ENCODE results near the gene UGT1A9.

UGT1A9 gene

DNA sequence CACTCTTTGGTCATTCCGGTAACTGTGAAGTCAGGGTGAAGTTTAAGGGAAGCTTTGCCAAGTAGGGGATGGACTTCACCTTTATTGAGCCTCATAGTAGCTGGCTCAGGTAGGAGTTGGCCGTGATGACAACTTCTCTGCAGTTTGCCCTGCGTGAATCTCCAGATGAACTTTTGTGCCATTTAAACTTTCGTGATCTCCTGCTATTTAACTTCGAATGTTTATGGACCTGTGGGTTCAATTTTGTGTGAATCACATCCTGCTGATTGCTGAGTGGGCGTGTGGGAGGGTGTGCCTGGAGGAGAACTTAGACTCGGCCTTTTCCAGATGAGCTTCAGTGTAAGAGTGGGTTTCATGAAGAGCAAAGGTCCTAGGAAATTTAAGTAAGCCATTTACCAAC, 92.6 kb downstream of the UGT1A9 start:
- DNase-seq: no peak

GRCh38 chr2:233764761-233765160, 93.1 kb downstream of the UGT1A9 start:
- no peak for DNase-seq

DNA sequence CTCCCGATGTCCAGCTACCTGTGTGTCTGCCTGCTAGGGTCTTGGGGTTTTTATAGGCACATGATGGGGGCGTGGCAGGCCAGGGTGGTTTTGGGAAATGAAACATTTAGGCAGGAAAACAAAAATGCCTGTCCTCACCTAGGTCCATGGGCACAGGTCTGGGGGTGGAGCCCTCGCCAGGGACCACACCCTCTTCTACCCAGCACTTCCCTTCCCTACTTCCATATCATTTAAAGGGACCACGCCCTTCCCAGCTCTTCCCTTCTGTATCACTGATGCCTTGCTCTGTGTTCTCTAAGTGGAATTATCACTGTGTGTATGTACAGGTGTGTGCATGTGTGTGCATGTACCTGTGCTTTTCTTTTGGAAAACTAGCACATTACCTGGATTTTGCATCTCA, 94.7 kb downstream of the UGT1A9 start:
- DNase-seq: no peak

DNA sequence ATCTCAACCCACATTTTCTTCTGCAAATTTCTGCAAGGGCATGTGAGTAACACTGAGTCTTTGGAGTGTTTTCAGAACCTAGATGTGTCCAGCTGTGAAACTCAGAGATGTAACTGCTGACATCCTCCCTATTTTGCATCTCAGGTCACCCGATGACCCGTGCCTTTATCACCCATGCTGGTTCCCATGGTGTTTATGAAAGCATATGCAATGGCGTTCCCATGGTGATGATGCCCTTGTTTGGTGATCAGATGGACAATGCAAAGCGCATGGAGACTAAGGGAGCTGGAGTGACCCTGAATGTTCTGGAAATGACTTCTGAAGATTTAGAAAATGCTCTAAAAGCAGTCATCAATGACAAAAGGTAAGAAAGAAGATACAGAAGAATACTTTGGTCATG, 96.4 kb downstream of the UGT1A9 start:
- DNase-seq: no peak

DNA sequence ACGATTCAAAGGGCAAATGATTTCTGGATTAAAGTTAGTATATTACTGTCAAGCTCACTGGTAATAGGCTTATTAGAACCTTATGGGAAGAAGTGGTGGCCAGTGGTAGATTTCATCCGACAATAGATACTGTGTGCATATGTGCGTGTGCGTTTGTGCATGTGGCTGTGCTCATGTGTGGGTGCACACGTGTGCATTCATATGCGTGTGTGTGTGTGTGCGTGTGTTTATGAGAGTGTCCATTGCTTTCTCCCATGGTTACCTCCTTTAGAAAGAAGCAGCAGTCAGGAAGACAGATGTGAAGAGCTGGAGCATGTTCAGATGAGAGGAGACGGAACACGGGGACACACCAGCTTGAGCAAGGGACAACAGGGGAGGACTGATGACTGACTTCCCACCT, 97.6 kb downstream of the UGT1A9 start:
- DNase-seq: no peak

DNA sequence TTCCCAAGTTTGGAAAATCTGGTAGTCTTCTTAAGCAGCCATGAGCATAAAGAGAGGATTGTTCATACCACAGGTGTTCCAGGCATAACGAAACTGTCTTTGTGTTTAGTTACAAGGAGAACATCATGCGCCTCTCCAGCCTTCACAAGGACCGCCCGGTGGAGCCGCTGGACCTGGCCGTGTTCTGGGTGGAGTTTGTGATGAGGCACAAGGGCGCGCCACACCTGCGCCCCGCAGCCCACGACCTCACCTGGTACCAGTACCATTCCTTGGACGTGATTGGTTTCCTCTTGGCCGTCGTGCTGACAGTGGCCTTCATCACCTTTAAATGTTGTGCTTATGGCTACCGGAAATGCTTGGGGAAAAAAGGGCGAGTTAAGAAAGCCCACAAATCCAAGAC, 100.5 kb downstream of the UGT1A9 start:
- DNase-seq: no peak

DNA sequence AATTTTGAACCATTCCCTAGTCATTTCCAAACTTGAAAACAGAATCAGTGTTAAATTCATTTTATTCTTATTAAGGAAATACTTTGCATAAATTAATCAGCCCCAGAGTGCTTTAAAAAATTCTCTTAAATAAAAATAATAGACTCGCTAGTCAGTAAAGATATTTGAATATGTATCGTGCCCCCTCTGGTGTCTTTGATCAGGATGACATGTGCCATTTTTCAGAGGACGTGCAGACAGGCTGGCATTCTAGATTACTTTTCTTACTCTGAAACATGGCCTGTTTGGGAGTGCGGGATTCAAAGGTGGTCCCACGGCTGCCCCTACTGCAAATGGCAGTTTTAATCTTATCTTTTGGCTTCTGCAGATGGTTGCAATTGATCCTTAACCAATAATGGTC, 100.9 kb downstream of the UGT1A9 start:
- DNase-seq: no peak

- DNase-seq: no peak
Measured at GRCh38 chr2:233773854-233774253, 102.2 kb downstream of the UGT1A9 start.

GRCh38 chr2:233775414-233775813, 103.7 kb downstream of the UGT1A9 start:
- DNase-seq: no peak

DNA sequence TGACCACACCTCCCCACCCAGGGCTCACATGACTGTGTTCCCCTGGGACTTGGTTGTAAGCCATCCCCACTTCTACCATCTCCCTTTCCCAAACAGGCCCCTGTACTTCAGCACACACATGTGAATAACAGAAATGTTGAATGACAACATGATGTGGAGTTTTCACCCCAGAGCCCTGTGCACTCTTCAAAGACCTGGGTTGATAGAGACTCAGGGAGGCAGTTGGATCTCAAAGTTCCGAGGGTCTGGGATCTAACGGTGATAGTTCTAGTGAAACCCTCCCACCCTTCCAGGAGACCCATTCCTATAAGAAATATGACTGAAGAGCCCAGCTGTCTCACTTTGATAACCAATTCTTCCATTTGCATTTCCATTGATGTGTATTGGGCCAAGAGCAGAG, 106.3 kb downstream of the UGT1A9 start, which contains the start of gene MROH2A:
Gene MROH2A (plus strand): TSS at position 301 of the 400 bp plus-strand sequence. CDS start 1,029 bp downstream, outside the sequence.
- DNase-seq: no peak

DNA sequence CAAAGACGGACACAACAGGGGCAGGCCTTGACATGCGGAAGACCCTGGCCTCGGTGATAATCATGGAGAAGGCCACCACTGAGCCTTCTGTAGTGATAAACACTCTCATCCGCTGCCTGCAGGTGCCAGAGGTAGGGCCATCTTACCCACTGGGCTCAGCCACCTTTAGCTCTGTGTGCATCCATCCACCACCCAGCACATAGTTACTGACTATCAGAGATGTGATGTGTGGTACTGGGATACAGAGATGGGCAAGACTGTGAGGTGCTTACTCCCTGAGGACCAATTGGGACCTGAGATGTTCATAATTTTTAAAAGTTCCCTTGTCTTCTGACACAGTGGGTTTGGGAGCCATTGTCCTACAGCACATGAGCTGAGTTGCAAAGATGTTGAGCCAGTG, 108.0 kb downstream of the UGT1A9 start:
- no peak for DNase-seq

DNA sequence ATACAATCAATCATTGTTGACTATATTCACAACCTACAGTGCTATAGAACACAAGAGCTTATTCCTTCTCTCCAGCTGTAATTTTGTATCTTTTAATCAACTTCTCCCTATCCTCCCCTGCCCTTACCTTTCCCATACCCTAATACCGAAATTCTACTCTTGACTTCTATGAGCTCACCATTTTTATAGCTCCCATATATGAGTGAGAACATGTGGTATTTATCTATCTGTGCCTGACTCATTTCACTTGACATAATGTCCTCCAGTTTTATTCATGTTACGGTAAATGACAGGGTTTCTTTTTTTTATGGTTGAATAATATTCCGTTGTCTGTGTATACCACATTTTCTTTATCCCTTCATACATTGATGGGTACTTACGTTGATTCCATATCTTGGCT, 109.1 kb downstream of the UGT1A9 start:
- DNase-seq: no peak

DNA sequence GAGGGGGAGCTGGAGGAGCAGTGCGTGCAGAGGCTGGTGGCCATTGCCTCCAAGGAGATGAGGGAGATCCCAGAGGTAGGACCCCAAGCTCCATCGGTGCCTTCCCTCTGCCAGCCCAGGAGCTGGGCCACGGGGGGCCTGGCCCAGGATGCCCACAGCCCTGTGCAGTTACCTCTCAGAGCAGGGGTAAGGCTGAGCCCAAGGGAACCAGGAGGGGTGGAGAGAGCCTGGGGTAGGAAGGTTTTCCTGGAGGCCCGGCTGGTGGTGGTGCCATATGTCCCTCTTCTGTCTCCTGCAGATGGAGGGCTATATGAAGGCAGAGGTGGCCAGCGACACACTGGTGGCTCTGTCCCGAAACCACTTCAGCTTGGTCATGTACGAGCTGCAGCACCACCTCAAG, 117.9 kb downstream of the UGT1A9 start:
- DNase-seq: no peak

- DNase-seq: no peak
Measured at GRCh38 chr2:233791151-233791882, 119.6 kb downstream of the UGT1A9 start.

GRCh38 chr2:233791883-233792329, 120.2 kb downstream of the UGT1A9 start:
- DNase-seq: no peak

GRCh38 chr2:233792720-233793119, 121.0 kb downstream of the UGT1A9 start:
- DNase-seq: no peak

- no peak for DNase-seq
Measured at GRCh38 chr2:233793465-233794127, 121.9 kb downstream of the UGT1A9 start.

DNA sequence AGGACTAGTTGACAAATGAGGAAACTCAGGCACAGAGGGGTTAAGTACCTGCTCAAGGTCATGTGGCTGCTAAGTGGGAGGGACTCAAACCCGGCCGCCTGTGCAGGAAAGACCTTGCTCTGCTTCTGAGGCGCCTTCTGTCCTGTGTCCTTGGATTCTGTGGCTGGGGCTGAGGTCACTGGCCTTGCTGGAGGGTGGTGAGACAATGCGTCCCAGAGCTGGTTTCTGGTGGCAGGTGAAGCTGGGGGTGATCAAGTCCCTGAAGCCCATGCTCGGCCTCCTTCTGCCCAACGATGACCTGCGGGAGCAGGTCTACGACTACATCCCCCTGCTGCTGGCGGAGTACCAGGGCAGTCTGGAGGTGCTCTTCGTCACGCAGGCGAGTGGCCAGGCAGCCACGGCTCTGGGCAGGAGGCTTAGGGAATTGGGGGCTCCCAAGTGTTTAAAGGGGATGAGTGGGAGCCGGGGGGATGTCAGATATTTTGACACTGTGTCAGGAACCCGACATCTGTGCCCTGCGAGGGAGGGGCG, 122.5 kb downstream of the UGT1A9 start:
- no peak for DNase-seq

DNA sequence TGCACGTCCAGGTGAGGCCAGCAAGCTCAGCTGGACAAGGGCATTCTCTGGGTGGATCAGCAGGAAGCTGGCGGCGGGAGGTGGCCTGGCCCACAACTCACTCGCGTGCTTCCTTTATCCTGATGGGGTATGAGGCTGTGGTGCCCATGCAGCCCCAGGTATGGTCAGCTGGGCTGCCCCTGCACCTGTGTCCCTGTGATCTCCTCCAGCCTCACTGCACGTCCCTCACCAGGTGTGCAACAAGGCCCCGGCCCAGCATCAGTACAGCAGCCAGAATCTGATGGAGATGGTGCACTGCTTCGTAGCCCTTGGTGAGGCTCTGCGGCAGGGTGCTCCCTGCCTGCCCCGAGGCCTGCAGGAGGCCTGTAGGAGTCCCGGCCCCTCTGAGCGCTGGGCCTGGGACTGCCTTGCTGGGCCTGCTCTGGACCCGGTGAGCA, 124.1 kb downstream of the UGT1A9 start:
- DNase-seq: no peak

- no peak for DNase-seq
Measured at GRCh38 chr2:233796254-233796653, 124.6 kb downstream of the UGT1A9 start.

- DNase-seq: no peak
Measured at GRCh38 chr2:233798335-233799086, 126.8 kb downstream of the UGT1A9 start.

DNA sequence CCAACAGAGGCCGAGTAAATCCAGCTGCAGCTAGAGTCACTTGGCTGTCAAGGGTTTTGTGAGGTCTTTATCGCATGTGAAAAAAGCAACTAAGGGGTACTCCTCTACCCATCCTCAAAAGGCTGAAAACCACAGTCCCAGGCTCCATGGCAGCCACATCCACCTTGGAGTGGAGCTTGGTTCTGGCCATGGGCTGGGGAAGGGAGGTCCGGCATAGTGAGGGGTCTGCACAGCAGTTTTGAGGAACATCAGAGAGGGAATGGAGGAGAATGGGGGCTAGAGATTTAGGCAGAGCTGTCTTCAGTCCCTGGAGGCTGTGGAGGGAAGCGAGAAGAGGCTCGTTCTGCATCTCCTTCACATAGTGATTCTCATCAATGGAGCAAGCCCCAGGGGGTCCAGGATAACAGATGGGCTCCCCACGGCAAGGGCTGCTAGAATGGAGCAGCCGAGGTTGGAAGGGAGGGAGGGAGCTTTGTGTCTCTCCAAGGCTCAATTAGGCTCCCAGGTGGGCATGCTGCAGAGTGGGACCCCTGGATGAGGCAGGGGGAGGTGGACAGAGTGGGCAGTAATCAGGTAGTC, 127.5 kb downstream of the UGT1A9 start:
- DNase-seq: no peak

DNA sequence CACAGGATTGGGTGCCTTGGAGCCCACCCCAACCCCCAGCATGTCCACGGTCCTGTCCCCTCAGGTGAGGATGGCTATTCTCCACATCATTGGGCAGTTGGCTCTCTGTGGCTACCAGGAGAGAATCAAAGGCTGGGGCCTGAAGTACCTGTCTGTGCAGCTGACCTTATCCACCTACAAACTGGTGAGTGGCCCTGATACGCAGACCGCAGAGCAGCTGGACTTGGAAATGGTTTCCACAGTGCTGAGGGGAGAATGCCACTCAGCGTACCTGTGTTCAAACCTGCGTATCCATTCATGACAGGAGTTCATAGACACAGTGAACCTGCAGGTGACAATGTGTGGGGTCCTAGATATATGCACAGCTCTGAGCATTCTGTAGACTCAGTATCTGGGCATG, 128.0 kb downstream of the UGT1A9 start:
- DNase-seq: no peak

Data from central memory CD4-positive, alpha-beta T cell (primary cell).